B cell (primary cell): Measurements from ENCODE around the gene CRIM1. TPM values are rescaled to one million over a fixed set of nuclear protein-coding genes. Genes with fewer than 3 reads are reported as not detected.

ENCODE experiments used
- ATAC-seq: fragments of 200-7000 bp; cut with Tn5 transposase; one replicate; pipeline ENCODE4 v1.10.0; 2021; ENCODE audit warnings: low read depth, mild to moderate bottlenecking, moderate number of reproducible peaks, moderate library complexity
- CTCF ChIA-PET: fragments of 350-600 bp; sonication (Branson Sonifier 250); formaldehyde crosslinking; loops from one replicate; lab custom pipeline; 2021; ENCODE audit warnings: antibody characterized with exemption, inconsistent platforms; lab: Charles Lee
- POLR2A ChIA-PET: fragments of 350-600 bp; sonication (Branson Sonifier 250); formaldehyde crosslinking; loops from one replicate; lab custom pipeline; 2021; ENCODE audit warnings: antibody characterized with exemption; lab: Charles Lee
- DNase-seq: peaks from one replicate; pipeline ENCODE4 v3.0.0; 2013
- H2AFZ ChIP-seq: 2 replicates; pipeline ENCODE4 v1.6.1; 2012; ENCODE audit warnings: mild to moderate bottlenecking, low read depth, low read length; ENCODE audit not compliant: insufficient read depth, poor library complexity, severe bottlenecking
- H3K27ac ChIP-seq, 2 donors: 1 replicate in 1 of 2; 2 replicates in 1 of 2; pipeline ENCODE4 v1.5.1; 2012 to 2013; ENCODE audit warnings: low read length in 2 of 2, mild to moderate bottlenecking in 2 of 2, moderate library complexity in 1 of 2
- H3K27me3 ChIP-seq, 4 experiments: fragments of 200-600 bp in 1 of 4; sonication (generic) in 1 of 4; replicated peaks in 1 of 4; 1 replicate in 2 of 4; 2 replicates in 2 of 4; pipeline versions ENCODE4 v1.6.1 to v1.7.0; 2013 to 2016; ENCODE audit warnings: low read length in 3 of 4, mild to moderate bottlenecking in 2 of 4, mixed read lengths in 1 of 4, moderate library complexity in 1 of 4; ENCODE audit not compliant: insufficient read depth in 4 of 4, control insufficient read depth in 3 of 4; ENCODE audit errors: control extremely low read depth in 1 of 4
- H3K36me3 ChIP-seq, 2 experiments: replicated peaks in 1 of 2; 1 replicate in 1 of 2; 2 replicates in 1 of 2; pipeline versions ENCODE4 v1.6.1 to v1.7.1; 2013; ENCODE audit warnings: low read length in 1 of 2; ENCODE audit not compliant: insufficient read depth in 2 of 2, control insufficient read depth in 1 of 2; ENCODE audit errors: control extremely low read depth in 1 of 2, extremely low read depth in 1 of 2
- H3K4me1 ChIP-seq, 2 donors: fragments of 200-600 bp in 1 of 2; sonication (generic) in 1 of 2; 1 replicate in 1 of 2; 2 replicates in 1 of 2; pipeline versions ENCODE4 v1.5.1 to v1.6.1; 2013 to 2017; ENCODE audit warnings: low read length in 2 of 2; ENCODE audit not compliant: control insufficient read depth in 2 of 2, insufficient read depth in 2 of 2
- H3K4me2 ChIP-seq: replicated peaks from 2 replicates; pipeline ENCODE3; 2012; ENCODE audit warnings: mild to moderate bottlenecking, low read depth, low read length; ENCODE audit not compliant: poor library complexity, severe bottlenecking
- H3K4me3 ChIP-seq, 5 experiments: fragments of 200-600 bp in 1 of 5; sonication (generic) in 1 of 5; 1 replicate in 3 of 5; 2 replicates in 2 of 5; pipeline versions ENCODE4 v1.5.1 to v1.7.0; 2011 to 2016; ENCODE audit warnings: low read length in 4 of 5, mild to moderate bottlenecking in 4 of 5, low read depth in 2 of 5, control low read depth in 1 of 5, moderate library complexity in 1 of 5; ENCODE audit not compliant: insufficient read depth in 1 of 5; ENCODE audit errors: control extremely low read depth in 1 of 5, extremely low read depth in 1 of 5
- H3K79me2 ChIP-seq: fragments of 200-600 bp; sonication (generic); one replicate; pipeline ENCODE4 v1.6.0; 2016; ENCODE audit warnings: low read length; ENCODE audit not compliant: control insufficient read depth, insufficient read depth
- H3K9ac ChIP-seq: fragments of 200-600 bp; sonication (generic); 2 replicates; pipeline ENCODE4 v1.6.1; 2017; ENCODE audit warnings: mild to moderate bottlenecking, low read length, moderate library complexity
- H3K9me3 ChIP-seq, 3 donors: one replicate each; pipeline versions ENCODE4 v1.6.1 to v1.7.1; 2013; ENCODE audit warnings: low read length in 2 of 3; ENCODE audit not compliant: control insufficient read depth in 2 of 3, insufficient read depth in 1 of 3; ENCODE audit errors: control extremely low read depth in 1 of 3
- H4K20me1 ChIP-seq: 2 replicates; pipeline ENCODE4 v1.6.0; 2012; ENCODE audit warnings: mild to moderate bottlenecking, low read length; ENCODE audit not compliant: insufficient read depth, control insufficient read depth, poor library complexity, severe bottlenecking
- H3K27ac Mint-ChIP-seq: one replicate; pipeline ENCODE4 v1.8.0; 2021; ENCODE audit warnings: mixed read lengths
- H3K27me3 Mint-ChIP-seq: one replicate; pipeline ENCODE4 v1.8.0; 2021; ENCODE audit warnings: mixed read lengths
- H3K4me1 Mint-ChIP-seq: one replicate; pipeline ENCODE4 v1.8.0; 2021; ENCODE audit warnings: mixed read lengths
- H3K4me3 Mint-ChIP-seq: one replicate; pipeline ENCODE4 v1.8.0; 2021; ENCODE audit warnings: mixed read lengths
- H3K9me3 Mint-ChIP-seq: one replicate; pipeline ENCODE4 v1.8.0; 2022; ENCODE audit warnings: mixed read lengths; ENCODE audit not compliant: insufficient read depth
- CTCF ChIP-seq: fragments of 200-600 bp; IDR thresholded peaks from one replicate; pipeline ENCODE4 v1.8.0; 2022; ENCODE audit warnings: antibody characterized with exemption, mild to moderate bottlenecking
- EZH2 ChIP-seq: IDR thresholded peaks from 2 replicates; pipeline ENCODE4 v1.6.1; 2012; ENCODE audit warnings: borderline replicate concordance, low read depth, mild to moderate bottlenecking, moderate library complexity, low read length; ENCODE audit not compliant: insufficient read depth, poor library complexity, severe bottlenecking
- WGBS: methylation state at CpG from one replicate; pipeline ENCODE4 v1.1.5; 2013; ENCODE audit warnings: missing lambda C conversion rate; ENCODE audit not compliant: insufficient coverage; 5-methylcytosine and 5-hydroxymethylcytosine counted together
- intact Hi-C: fragments of 100-400 bp; cut with micrococcal nuclease; formaldehyde crosslinking; loops from one replicate; pipeline ENCODE4 v1.10.0; 2022
- polyA minus RNA-seq: library from RNA; depleted of rRNA, polyadenylated mRNA; stranded (reverse); fragments of >200 nt; gene quantifications from 2 replicates; pipeline ENCODE4 v1.2.3, GENCODE V29; 2012
- polyA plus RNA-seq: library from polyadenylated mRNA; depleted of rRNA; stranded (reverse); fragments of >200 nt; gene quantifications from 2 replicates; pipeline ENCODE4 v1.2.3, GENCODE V29; 2012
- total RNA-seq, 2 donors: library from RNA; stranded (reverse); fragments of 120-200 nt in 1 of 2; gene quantifications; 1 replicate in 1 of 2; 2 replicates in 1 of 2; pipeline versions ENCODE4 v1.2.3 to v1.2.4, GENCODE V29; 2013 to 2022

CRIM1 gene, protein sequence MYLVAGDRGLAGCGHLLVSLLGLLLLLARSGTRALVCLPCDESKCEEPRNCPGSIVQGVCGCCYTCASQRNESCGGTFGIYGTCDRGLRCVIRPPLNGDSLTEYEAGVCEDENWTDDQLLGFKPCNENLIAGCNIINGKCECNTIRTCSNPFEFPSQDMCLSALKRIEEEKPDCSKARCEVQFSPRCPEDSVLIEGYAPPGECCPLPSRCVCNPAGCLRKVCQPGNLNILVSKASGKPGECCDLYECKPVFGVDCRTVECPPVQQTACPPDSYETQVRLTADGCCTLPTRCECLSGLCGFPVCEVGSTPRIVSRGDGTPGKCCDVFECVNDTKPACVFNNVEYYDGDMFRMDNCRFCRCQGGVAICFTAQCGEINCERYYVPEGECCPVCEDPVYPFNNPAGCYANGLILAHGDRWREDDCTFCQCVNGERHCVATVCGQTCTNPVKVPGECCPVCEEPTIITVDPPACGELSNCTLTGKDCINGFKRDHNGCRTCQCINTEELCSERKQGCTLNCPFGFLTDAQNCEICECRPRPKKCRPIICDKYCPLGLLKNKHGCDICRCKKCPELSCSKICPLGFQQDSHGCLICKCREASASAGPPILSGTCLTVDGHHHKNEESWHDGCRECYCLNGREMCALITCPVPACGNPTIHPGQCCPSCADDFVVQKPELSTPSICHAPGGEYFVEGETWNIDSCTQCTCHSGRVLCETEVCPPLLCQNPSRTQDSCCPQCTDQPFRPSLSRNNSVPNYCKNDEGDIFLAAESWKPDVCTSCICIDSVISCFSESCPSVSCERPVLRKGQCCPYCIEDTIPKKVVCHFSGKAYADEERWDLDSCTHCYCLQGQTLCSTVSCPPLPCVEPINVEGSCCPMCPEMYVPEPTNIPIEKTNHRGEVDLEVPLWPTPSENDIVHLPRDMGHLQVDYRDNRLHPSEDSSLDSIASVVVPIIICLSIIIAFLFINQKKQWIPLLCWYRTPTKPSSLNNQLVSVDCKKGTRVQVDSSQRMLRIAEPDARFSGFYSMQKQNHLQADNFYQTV
- total RNA-seq (5.0 and 6.4 TPM in 2 replicates), polyA plus RNA-seq (1.3 and 4.8 TPM in 2 replicates), polyA minus RNA-seq (5.2 and 23.9 TPM in 2 replicates)
- 4.3 TPM for total RNA-seq (2013)

GRCh38 chr2:36355151-36355889 is at the start of gene CRIM1:
CRIM1 (plus strand) TSS chr2:36355778; CDS start chr2:36356293, 515 bp downstream.
- H3K79me2 ChIP-seq, result peaks cover 2% of the 10 kb centered on the region
- Mint-ChIP-seq H3K27me3 (peaks cover 40% of the 10 kb centered on the region), H3K9me3 (no peaks in the 10 kb centered on the region), H3K4me1 (peaks cover 35% of the 10 kb centered on the region), H3K4me3 (peak within 1 kb of the TSS; percentile 79), H3K27ac (no peak within 1 kb of the TSS)
- peak within 1 kb of the TSS in 4 of 5 experiments; percentile 45 to 68 (median 54) for H3K4me3 ChIP-seq
- no peaks in the 10 kb centered on the region for H3K36me3 ChIP-seq
- H3K27me3 ChIP-seq, result peaks cover 0 to 21% (median 5%) of the 10 kb centered on the region in 4 experiments
- peak within 1 kb of the TSS; percentile 91 for H3K4me2 ChIP-seq
- POLR2A ChIA-PET, result no interaction called here
- DNase-seq, result peak; percentile 66
- H4K20me1 ChIP-seq, result no peaks in the 10 kb centered on the region
- intact Hi-C loops, result no loop called here
- TF ChIP-seq CTCF, result no peak
- no peak for TF ChIP-seq EZH2
- H2AFZ ChIP-seq, result peak within 1 kb of the TSS; percentile 73
- H3K27ac ChIP-seq, result no peak within 1 kb of the TSS
- CTCF ChIA-PET, result interaction anchor here (1.1 to 1.3 kb wide), 3 partner anchors 152 to 309 kb away, joined by 3 to 4 read pairs (median 4); no protein-coding TSS in a partner anchor
- ATAC-seq, result peak; percentile 59
- peaks cover 33 to 44% of the 10 kb centered on the region in 2 donors for H3K4me1 ChIP-seq
- 5% methylated on average over 63 of the region's 82 CpGs for WGBS
- peaks cover 0 to 4% (median 0%) of the 10 kb centered on the region in 3 donors for H3K9me3 ChIP-seq
- peak within 1 kb of the TSS; percentile 61 for H3K9ac ChIP-seq
